Measurements from ENCODE around the gene CACNA1F. TPM values are rescaled to one million over a fixed set of nuclear protein-coding genes. Genes with fewer than 3 reads are reported as not detected.

Gene CACNA1F
- total and polyA plus RNA-seq, 12 donors = 0.03 to 0.42 (median 0.11) TPM; not detected in 4

GRCh38 chrX:49193542-49193964 lies 39.6 kb downstream of the CACNA1F start:
- Histone ChIP-seq H3K36me3 (no peaks in the 10 kb centered on the region), H3K4me1 (peaks cover 0 to 16% (median 7%) of the 10 kb centered on the region in 9 donors), H3K4me3 (no peak overlapping the region), H3K9me3 (peaks cover 0 to 5% (median 0%) of the 10 kb centered on the region in 11 donors), H3K27me3 (no peaks in the 10 kb centered on the region), H3K27ac (no peak overlapping the region)
- ATAC-seq (no peak), DNase-seq (no peak)
- intact Hi-C loops (cut with DNase I) = loop anchor here in 4 of 10 donors (5.0 to 10.0 kb wide), 3 partner anchors 44 to 81 kb away; partner anchors contain the start of genes CCDC22 (in 1 of the 4), FOXP3 (in 1 of the 4) and PPP1R3F (in 1 of the 4)
- WGBS, 2 donors = 65 to 71% methylated on average over 2 of the region's 2 CpGs
- TF ChIP-seq, protein P1, sequence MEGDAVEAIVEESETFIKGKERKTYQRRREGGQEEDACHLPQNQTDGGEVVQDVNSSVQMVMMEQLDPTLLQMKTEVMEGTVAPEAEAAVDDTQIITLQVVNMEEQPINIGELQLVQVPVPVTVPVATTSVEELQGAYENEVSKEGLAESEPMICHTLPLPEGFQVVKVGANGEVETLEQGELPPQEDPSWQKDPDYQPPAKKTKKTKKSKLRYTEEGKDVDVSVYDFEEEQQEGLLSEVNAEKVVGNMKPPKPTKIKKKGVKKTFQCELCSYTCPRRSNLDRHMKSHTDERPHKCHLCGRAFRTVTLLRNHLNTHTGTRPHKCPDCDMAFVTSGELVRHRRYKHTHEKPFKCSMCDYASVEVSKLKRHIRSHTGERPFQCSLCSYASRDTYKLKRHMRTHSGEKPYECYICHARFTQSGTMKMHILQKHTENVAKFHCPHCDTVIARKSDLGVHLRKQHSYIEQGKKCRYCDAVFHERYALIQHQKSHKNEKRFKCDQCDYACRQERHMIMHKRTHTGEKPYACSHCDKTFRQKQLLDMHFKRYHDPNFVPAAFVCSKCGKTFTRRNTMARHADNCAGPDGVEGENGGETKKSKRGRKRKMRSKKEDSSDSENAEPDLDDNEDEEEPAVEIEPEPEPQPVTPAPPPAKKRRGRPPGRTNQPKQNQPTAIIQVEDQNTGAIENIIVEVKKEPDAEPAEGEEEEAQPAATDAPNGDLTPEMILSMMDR (IDR thresholded peaks at IDR 0.05) = no peak

DNA sequence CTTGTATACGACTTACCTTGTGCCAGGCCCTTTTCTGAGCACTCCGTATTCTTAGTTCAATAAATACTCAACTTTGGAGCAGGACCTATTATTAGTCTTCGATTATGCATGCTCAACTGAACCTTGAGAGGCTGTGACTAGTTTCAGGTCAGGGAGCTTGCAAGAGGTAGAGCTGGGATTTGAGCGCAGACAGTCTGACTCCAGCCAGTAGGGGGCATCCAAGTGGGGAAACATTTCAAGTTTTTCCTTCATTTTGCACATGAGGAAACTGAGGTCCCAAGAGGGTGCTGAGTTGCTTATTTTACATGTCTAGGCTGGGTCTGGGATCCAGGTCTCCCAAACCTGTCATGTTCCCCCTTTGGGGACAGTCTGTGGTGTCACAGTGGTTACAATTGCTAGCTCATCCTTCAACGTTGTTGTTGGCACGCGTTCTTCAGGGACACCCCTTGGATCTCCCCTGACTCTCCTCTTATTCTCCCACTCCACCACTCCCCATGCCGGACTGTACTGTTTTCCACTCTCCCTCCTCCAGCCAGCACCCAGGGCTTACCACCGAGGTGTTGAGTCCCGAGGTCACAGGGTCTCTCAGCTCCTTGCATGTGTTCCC lies 40.3 kb downstream of the CACNA1F start:
- no peaks in the 10 kb centered on the region for H3K27me3 ChIP-seq
- H3K4me3 ChIP-seq = no peak overlapping the region
- no peak for DNase-seq
- no peak for ATAC-seq
- no peak overlapping the region for H3K27ac ChIP-seq
- TF ChIP-seq, protein P1 (IDR thresholded peaks at IDR 0.05) = peak in 8 of 9 donors; percentile 9 to 63 (median 50)
- H3K4me1 ChIP-seq = peaks cover 0 to 16% (median 7%) of the 10 kb centered on the region in 9 donors
- intact Hi-C loops (cut with DNase I) = loop anchor here in 4 of 10 donors (5.0 to 10.0 kb wide), 3 partner anchors 44 to 82 kb away; partner anchors contain the start of genes CCDC22 (in 1 of the 4), FOXP3 (in 1 of the 4) and PPP1R3F (in 1 of the 4)
- no peaks in the 10 kb centered on the region for H3K36me3 ChIP-seq
- 57% methylated on average over 10 of the region's 10 CpGs for WGBS, 2 donors
- peaks cover 0 to 5% (median 0%) of the 10 kb centered on the region in 11 donors for H3K9me3 ChIP-seq

DNA sequence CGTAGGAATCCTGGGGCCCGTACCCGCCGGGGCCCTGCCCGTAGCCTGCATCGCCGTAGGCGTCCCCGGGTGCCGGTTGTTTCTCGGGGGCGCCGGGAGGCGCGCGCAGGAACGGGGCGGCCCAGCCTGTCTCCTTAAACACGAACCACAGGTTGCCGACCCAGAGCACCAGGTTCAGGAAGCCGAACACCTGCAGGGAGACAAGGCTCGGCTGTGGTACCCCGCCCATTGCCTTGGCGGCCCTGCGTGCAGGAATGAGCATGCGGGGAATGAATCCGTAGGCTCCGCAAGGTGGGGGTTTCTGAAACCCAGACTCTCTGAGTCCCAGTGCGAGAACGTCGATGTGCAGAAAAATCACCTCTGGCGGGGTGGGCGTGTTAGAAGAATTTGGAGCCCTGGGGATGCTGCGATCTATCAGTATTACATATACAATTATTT lies 41.5 kb downstream of the CACNA1F start:
- TF ChIP-seq, protein P1 (IDR thresholded peaks at IDR 0.05) = no peak
- peak overlapping the region; percentile 61 to 92 (median 90) for H3K27ac ChIP-seq
- intact Hi-C loops (cut with DNase I) = loop anchor here in 4 of 10 donors (5.0 to 10.0 kb wide), 3 partner anchors 46 to 83 kb away; partner anchors contain the start of genes CCDC22 (in 1 of the 4), FOXP3 (in 1 of the 4) and PPP1R3F (in 1 of the 4)
- H3K36me3 ChIP-seq = no peaks in the 10 kb centered on the region
- no peaks in the 10 kb centered on the region for H3K27me3 ChIP-seq
- peaks cover 0 to 16% (median 7%) of the 10 kb centered on the region in 9 donors for H3K4me1 ChIP-seq
- WGBS, 2 donors = 1 to 2% methylated on average over 29 to 33 of the region's 34 CpGs
- peaks cover 0 to 5% (median 0%) of the 10 kb centered on the region in 11 donors for H3K9me3 ChIP-seq
- peak overlapping the region; percentile 32 to 87 (median 74) for H3K4me3 ChIP-seq
- ATAC-seq (peak in 2 of 8 donors; percentile 0 to 14), DNase-seq (no peak)

DNA sequence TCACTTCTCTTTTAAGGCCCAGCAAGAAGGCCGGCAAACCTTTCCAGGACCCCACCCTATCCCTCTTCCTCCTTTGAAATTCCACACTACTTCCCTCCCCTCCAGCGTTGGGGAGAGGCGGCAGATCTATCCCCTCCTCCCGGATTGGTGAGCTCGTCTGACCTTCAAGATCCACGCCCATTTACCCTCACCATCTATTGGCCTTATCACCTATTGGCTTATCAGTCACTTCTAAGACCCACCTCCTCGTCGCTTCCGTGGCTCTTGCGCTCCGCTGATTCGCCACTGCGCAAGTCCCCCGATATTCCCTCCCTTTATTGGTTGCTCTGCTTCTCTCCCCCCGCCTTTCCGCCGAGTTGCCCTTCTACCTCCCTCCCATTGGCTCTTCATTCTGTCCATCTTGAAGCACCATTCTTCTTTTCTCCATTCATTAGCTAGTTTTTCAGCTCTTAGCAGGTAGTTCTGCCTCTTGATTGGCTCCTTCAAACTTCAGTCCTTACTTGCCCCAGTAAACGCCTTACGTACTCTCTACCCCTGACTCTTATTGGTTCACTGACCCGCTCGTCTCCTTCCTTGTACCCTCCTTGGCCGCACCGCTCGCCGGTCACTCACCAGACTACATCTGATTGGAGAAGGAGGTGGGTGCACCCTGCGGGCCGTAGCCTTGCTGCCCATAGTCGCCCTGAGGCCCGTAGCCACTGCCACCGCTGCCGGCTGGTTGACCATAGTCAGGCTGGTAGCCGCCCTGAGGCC lies 42.1 kb downstream of the CACNA1F start:
- DNase-seq (peak; percentile 86 to 95), ATAC-seq (peak; percentile 89 to 94 (median 92))
- Histone ChIP-seq H3K27ac (peak overlapping the region; percentile 64 to 92 (median 90)), H3K36me3 (no peaks in the 10 kb centered on the region), H3K4me3 (peak overlapping the region; percentile 32 to 87 (median 74)), H3K27me3 (no peaks in the 10 kb centered on the region), H3K4me1 (peaks cover 0 to 16% (median 7%) of the 10 kb centered on the region in 9 donors), H3K9me3 (peaks cover 0 to 5% (median 0%) of the 10 kb centered on the region in 11 donors)
- WGBS, 2 donors = 0 to 1% methylated on average over 27 to 32 of the region's 32 CpGs
- TF ChIP-seq, protein P1 (IDR thresholded peaks at IDR 0.05) = no peak
- intact Hi-C loops (cut with DNase I) = loop anchor here in 4 of 10 donors (5.0 to 10.0 kb wide), 3 partner anchors 46 to 84 kb away; partner anchors contain the start of genes CCDC22 (in 1 of the 4), FOXP3 (in 1 of the 4) and PPP1R3F (in 1 of the 4)

Data from heart right ventricle (tissue), 16 donors.